SIG-M5 treated with dmso at 0.1 percent for 504 hours (cell line): ENCODE results near the gene VPS13D.
A peak's percentile ranks its signal among the peaks of the same experiment; 100 is the strongest.

Experiments used
- DNase-seq: peaks from one replicate; lab custom pipeline; 2025; ENCODE audit not compliant: unreplicated experiment; lab: John Stamatoyannopoulos, UW

VPS13D gene

GRCh38 chr1:12229835-12230548, at the start of gene VPS13D:
Gene VPS13D (plus strand): TSS chr1:12230030. CDS start chr1:12234267, 4,237 bp downstream.
- DNase-seq = peak; percentile 61

GRCh38 chr1:12180315-12180714, 49.5 kb upstream of the VPS13D start:
- peak; percentile 83 for DNase-seq

- no peak for DNase-seq
Measured at GRCh38 chr1:12180903-12181302, 48.9 kb upstream of the VPS13D start.

DNA sequence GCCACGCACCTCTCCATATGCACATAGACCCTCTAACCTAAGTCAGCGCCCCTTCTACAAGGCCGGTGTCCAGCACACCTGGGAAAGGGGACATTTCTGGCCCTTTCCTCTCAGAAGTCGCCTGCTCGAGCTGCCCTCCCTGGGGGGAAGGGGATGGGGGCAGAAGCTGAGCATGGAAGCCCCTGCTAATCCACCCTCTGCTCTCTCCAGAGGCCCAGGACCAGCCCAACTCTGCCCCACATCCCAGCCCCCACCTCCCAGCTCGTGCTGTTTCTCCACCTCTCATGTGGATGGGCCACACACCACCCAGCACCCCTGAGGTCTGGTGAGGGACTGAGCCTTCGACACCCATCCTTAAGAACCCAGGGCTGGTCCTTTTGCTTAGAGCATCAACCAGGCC, 48.3 kb upstream of the VPS13D start:
- DNase-seq = no peak

- DNase-seq = no peak
Measured at GRCh38 chr1:12182410-12182984, 47.3 kb upstream of the VPS13D start.

DNA sequence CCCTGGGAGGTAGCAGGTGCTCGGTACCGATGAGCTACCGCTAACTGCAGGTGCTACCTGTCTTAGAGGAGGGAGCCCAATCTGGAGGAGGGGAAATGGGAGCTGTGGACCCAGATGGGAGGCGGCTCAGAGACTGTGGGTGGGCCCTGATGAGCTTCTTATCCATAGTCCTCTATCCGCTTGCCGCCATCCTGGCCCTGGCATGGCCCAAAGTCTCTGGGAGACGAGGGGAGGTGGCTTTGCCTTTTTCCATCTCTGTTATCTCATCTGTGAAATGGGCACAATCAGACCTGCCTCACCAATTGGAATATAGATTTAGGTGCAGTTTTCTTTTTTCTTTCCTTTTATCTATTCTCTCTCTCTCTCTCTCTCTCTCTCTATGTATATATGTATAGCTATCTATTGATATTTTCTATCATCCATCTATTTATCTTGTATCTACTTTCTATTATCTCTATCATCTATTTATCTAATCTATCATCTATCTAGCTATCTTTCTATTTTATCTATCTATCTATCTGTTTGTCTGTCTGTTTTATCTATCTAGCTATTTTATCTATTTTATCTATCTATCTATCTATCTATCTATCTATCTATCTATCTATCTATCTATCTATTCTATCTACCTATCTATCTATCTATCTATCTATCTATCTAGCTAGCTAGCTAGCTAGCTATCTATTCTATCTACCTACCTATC, 46.6 kb upstream of the VPS13D start:
- no peak for DNase-seq

- DNase-seq = peak; percentile 87
Measured at GRCh38 chr1:12184008-12184681, 45.7 kb upstream of the VPS13D start.

GRCh38 chr1:12185036-12185917, 44.6 kb upstream of the VPS13D start:
- DNase-seq = no peak

DNA sequence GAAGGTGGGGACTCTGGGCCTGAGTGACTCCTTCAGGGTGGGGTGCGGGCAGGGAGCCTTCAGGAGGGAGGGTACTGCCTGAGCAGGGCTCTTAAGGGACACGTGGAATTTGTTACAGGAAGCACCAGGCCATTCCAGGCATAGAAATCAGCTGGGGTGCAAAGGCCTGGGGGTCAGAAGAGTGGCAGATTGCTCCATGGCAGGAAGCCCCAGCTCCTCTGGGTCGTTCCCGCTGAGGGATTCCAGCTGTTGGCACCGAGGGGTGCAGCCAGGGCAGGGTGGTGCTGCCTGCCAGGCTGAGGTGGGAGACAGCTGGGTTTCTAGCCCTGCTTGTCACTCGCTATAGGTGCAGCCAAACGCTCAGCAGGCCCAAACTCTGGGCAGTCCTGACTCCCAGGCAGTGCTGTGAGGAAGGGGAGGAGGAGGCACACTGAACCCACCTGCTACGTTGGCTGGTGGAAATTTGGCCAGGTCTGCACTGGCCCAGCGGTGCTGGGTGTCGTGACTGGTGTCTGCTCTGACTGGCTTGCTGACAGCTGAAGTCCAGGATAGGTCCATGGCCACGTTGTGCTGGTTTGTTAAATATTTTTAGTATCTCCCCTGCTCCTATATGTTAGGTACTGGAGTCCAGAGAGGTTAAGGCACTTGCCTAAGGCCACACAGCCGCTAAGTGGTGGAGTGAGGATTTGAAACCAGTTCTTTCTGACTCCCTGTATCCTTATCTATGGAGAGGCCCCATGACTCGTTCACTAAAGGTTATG, 43.7 kb upstream of the VPS13D start:
- no peak for DNase-seq

DNA sequence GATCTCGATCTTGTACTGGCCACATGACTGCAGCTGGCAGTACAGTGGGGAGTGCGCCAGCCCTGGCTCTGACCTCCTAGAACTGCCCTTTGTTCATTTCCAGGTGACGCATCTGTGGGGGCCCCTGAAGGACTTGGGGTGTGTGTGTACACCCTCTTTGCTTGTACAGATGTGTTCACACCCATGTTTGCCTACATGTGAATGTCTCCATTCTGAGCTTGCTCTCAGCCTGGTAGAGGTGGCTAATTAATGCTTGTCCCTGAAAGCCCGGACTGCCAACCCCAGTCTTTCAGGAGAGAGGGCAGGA, 43.2 kb upstream of the VPS13D start:
- no peak for DNase-seq

DNA sequence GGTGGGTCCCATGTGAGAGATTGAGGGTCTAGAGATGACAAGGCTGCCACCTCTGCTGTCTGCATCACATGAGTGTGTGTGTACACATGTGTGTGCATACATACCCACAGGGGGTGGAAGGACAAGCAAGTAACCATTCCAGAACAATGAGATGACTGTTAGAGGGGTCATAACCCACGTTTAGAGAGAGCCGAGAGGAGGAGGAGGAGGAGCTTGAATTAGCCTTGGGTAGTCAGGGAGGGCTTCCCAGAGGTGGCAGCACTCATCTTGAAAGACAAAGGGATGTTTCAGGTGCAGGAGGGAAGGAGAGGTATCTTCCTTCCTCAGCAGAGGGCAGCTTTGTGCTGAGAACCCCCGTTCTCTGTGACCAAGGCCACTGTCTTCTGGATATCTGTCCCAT, 41.7 kb upstream of the VPS13D start:
- no peak for DNase-seq

GRCh38 chr1:12188657-12189327, 41.0 kb upstream of the VPS13D start:
- no peak for DNase-seq

GRCh38 chr1:12189328-12189682, 40.5 kb upstream of the VPS13D start:
- no peak for DNase-seq

DNA sequence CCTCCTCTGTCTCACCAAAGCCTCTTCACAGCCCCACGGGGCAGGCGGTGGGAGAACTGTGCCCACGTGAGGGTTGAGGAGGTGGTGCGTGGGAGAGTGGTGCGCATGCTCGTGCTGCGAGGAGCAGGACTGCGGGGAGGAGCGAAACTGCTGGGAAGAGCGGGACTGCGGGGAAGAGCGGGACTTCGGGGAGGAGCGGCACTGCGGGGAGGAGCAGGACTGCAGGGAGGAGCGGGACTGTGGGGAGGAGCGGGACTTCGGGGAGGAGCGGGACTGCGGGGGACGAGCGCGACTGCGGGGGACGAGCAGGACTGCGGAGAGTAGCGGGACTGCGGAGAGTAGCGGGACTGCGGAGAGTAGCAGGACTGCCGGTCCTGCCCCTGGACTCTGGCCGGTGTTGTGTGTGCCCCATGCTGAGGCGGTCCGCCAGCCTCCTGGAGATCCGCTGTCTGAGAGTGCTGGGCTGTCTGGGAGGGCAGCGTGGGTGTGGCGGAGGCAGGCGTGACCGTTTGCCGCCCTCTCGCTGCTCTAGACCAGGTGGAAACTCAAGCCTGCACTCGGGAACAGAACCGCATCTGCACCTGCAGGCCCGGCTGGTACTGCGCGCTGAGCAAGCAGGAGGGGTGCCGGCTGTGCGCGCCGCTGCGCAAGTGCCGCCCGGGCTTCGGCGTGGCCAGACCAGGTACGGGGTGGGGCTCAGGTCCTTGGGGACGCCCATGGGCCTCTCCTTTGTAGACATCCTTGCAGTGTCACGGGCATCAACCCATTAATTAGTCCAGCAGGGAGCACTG, 38.4 kb upstream of the VPS13D start:
- DNase-seq = no peak

GRCh38 chr1:12194666-12195216, 35.1 kb upstream of the VPS13D start:
- DNase-seq = no peak

- DNase-seq = no peak
Measured at GRCh38 chr1:12195416-12195815, 34.4 kb upstream of the VPS13D start.

- DNase-seq = peak; percentile 97
Measured at GRCh38 chr1:12196641-12197482, 33.0 kb upstream of the VPS13D start.

DNA sequence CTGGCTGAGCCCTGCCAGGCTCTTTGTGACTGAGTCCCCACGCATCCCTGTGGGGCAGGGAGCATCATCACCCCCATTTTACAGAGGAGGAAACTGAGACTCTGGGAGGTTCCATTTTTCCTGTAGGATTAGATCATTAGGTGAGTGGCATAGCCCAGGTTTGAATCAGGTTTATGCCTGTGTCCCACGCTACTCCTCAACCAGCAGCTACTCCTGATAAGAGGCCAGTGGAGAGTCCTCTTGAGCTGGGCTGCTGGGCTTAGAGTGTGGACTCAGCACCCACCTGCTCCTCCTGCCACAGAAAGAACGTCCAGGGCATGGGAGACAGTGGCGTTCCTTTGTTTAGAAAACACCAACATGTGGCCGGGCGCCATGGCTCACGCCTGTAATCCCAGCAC, 32.3 kb upstream of the VPS13D start:
- DNase-seq = no peak
